K562 (cell line): ENCODE measurements around the gene ZBTB14. TPM values are rescaled to one million over a fixed set of nuclear protein-coding genes. Genes with fewer than 3 reads are reported as not detected.

Experiments used
- AFF1 ChIP-seq, 2 experiments: fragments of 450-650 bp; IDR thresholded peaks; 2 replicates each; pipeline ENCODE4 v1.6.1; 2018; ENCODE audit warnings: mild to moderate bottlenecking in 2 of 2, low read depth in 1 of 2; ENCODE audit not compliant: partially characterized antibody in 2 of 2
- AFF4 ChIP-seq: sonication (generic); formaldehyde crosslinking; IDR thresholded peaks from 2 replicates; pipeline ENCODE4 v1.8.0; 2023; ENCODE audit warnings: mild to moderate bottlenecking, missing genetic modification reagents
- C11orf30 ChIP-seq: fragments of 450-650 bp; IDR thresholded peaks from 2 replicates; pipeline ENCODE4 v1.6.1; 2016; ENCODE audit warnings: low read depth, mild to moderate bottlenecking
- MEF2D ChIP-seq: conservative IDR thresholded peaks from 2 replicates; pipeline ENCODE4 v1.6.1; 2016; ENCODE audit warnings: low read depth, missing genetic modification characterization, missing compliant biosample characterization
- MTA1 ChIP-seq: fragments of 450-650 bp; IDR thresholded peaks from 2 replicates; pipeline ENCODE4 v1.6.1; 2017; ENCODE audit warnings: borderline replicate concordance
- MXI1 ChIP-seq: IDR thresholded peaks from 2 replicates; pipeline ENCODE4 v1.6.1; 2011; ENCODE audit warnings: low read depth, mild to moderate bottlenecking, improper control_type of control experiment, low read length
- NEUROD1 ChIP-seq: fragments of 150-350 bp; IDR thresholded peaks from 2 replicates; pipeline ENCODE4 v1.6.1; 2014; ENCODE audit warnings: borderline replicate concordance, low read length, low read depth; ENCODE audit not compliant: partially characterized antibody
- NR1H2 ChIP-seq: sonication (generic); formaldehyde crosslinking; IDR thresholded peaks from 2 replicates; pipeline ENCODE4 v1.4.0; 2020; ENCODE audit warnings: mild to moderate bottlenecking, missing genetic modification reagents
- NRF1 ChIP-seq, 2 experiments: fragments of 450-650 bp; IDR thresholded peaks in 1 of 2; conservative IDR thresholded peaks in 1 of 2; 2 replicates each; pipeline ENCODE4 v1.6.1; 2014; ENCODE audit warnings: mild to moderate bottlenecking in 2 of 2
- PATZ1 ChIP-seq: fragments of 250-450 bp; sonication (Bioruptor Pico); IDR thresholded peaks from 2 replicates; pipeline ENCODE4 v1.5.0; 2020; ENCODE audit warnings: mild to moderate bottlenecking, borderline replicate concordance
- RBM25 ChIP-seq: fragments of 200-400 bp; formaldehyde crosslinking; IDR thresholded peaks from 2 replicates; pipeline ENCODE4 v1.6.1; 2018; ENCODE audit warnings: low read length, low read depth, moderate library complexity; ENCODE audit not compliant: severe bottlenecking
- SP2 ChIP-seq: IDR thresholded peaks from 2 replicates; pipeline ENCODE4 v1.6.1; 2011; ENCODE audit warnings: mild to moderate bottlenecking, low read depth, low read length, moderate library complexity; ENCODE audit not compliant: poor library complexity, severe bottlenecking; ENCODE audit errors: extremely low read depth
- TBP ChIP-seq: optimal IDR thresholded peaks from 2 replicates; pipeline ENCODE3; 2011; ENCODE audit warnings: low read depth, low read length, improper control_type of control experiment
- TEAD4 ChIP-seq, 2 experiments: sonication (generic) in 1 of 2; formaldehyde crosslinking in 1 of 2; IDR thresholded peaks; 2 replicates each; pipeline versions ENCODE4 v1.6.1 to v1.8.0; 2012 to 2022; ENCODE audit warnings: borderline replicate concordance in 1 of 2, inconsistent platforms in 1 of 2, low read length in 1 of 2, mild to moderate bottlenecking in 1 of 2, missing genetic modification reagents in 1 of 2
- ZNF253 ChIP-seq: fragments of 250-450 bp; sonication (Bioruptor Pico); conservative IDR thresholded peaks from 2 replicates; pipeline ENCODE4 v1.6.1; 2021; ENCODE audit warnings: mild to moderate bottlenecking
- ZNF3 ChIP-seq: fragments of 250-450 bp; sonication (Bioruptor Pico); IDR thresholded peaks from 2 replicates; pipeline ENCODE4 v1.5.0; 2021; ENCODE audit warnings: mild to moderate bottlenecking, moderate library complexity
- ZNF436 ChIP-seq: fragments of 250-450, 450-650 bp; sonication (Bioruptor Pico); formaldehyde crosslinking; IDR thresholded peaks from 2 replicates; pipeline ENCODE4 v1.7.0; 2020; ENCODE audit warnings: mild to moderate bottlenecking
- polyA plus RNA-seq, 8 experiments: library from polyadenylated mRNA; depleted of rRNA in 4 of 8; stranded (reverse) in 5 of 8; unstranded in 3 of 8; fragments of >200 nt; fragmentation: Nextera tagmentation in 2 of 8; fragmentation: Illumina TruSeq in 1 of 8; extraction: Ambion mirVana in 2 of 8; extraction: Trizol in 1 of 8; gene quantifications; 2 replicates each; pipeline versions ENCODE4 v1.2.1 to v1.2.3, GENCODE V29; 2011 to 2014; ENCODE audit warnings: inconsistent platforms in 1 of 8, missing spikeins in 1 of 8
- total RNA-seq, 7 experiments: library from RNA; depleted of rRNA in 6 of 7; stranded (reverse); fragments of >200 nt in 6 of 7; fragmentation: Illumina TruSeq in 2 of 7; extraction: Trizol in 2 of 7; gene quantifications; 2 replicates each; pipeline versions ENCODE4 v1.2.1 to v1.2.3, GENCODE V29; 2011 to 2021; ENCODE audit warnings: low replicate concordance in 1 of 7

ZBTB14 gene
- total and polyA plus RNA-seq, 9 of the 15 experiments (the other 6 are each of a cell fraction or from before 2014, with no cell fraction given): 2.8 to 12.6 (median 9.0) TPM

- TF ChIP-seq PATZ1 (CRISPR knock-in tag) (no peak), MXI1 (no peak), NR1H2 (CRISPR knock-in tag) (no peak), TEAD4 (IDR thresholded peaks at IDR 0.05; ENCODE audit: low read length) (0 out of 2 replicates have a peak, but pooled peaks have one; percentile 10), TEAD4 (CRISPR knock-in tag; IDR thresholded peaks at IDR 0.05; ENCODE audit: borderline replicate concordance) (no peak), MTA1 (no peak), NRF1 (conservative IDR thresholded peaks at IDR 0.05 in 1 of 2, IDR thresholded peaks at IDR 0.05 in 1 of 2) (peak; percentile 66 to 67), RBM25 (no peak), C11orf30 (peak; percentile 50; the same call in 1 of the 2 replicates), ZNF3 (CRISPR knock-in tag) (no peak), ZNF253 (CRISPR knock-in tag) (no peak), ZNF436 (CRISPR knock-in tag) (no peak), AFF4 (CRISPR knock-in tag) (no peak), AFF1 (IDR thresholded peaks at IDR 0.05; ENCODE audit: low read depth in 1 of 2, partially characterized antibody in 2 of 2) (no peak), MEF2D (tag) (no peak), SP2 (no peak), TBP (no peak), NEUROD1 (no peak)
These were observed 882 bp downstream of the ZBTB14 start (continued) for GRCh38 chr18:5294457-5295230.
